Measurements from ENCODE around the gene SPATS2. TPM values are rescaled to one million over a fixed set of nuclear protein-coding genes. Genes with fewer than 3 reads are reported as not detected.
A peak's percentile ranks its signal among the peaks of the same experiment; 100 is the strongest.

Gene SPATS2
- polyA plus RNA-seq, 2 donors: 4.8 to 5.3 TPM

GRCh38 chr12:49335955-49336644 is 31.2 kb upstream of the SPATS2 start:
- H3K9me3 ChIP-seq (ENCODE audit: control insufficient read depth in 2 of 2, insufficient read depth in 1 of 2, low read depth in 1 of 2, low read length in 1 of 2): no peaks in the 10 kb centered on the region
- H3K36me3 ChIP-seq (ENCODE audit: control insufficient read depth in 2 of 2, insufficient read depth in 2 of 2, low read length in 1 of 2): no peaks in the 10 kb centered on the region
- H3K4me3 ChIP-seq (ENCODE audit: low read depth in 1 of 2, low read length in 2 of 2): no peak overlapping the region
- H3K4me1 ChIP-seq (ENCODE audit: control insufficient read depth in 2 of 2, insufficient read depth in 2 of 2, low read length in 1 of 2): peaks cover 0 to 2% of the 10 kb centered on the region in 2 donors
- WGBS, 2 donors: 23 to 25% methylated on average over 62 to 72 of the region's 72 CpGs
- H3K27ac ChIP-seq (ENCODE audit: low read depth in 2 of 2, low read length in 1 of 2): no peak overlapping the region
- H3K27me3 ChIP-seq (ENCODE audit: control insufficient read depth in 1 of 2, insufficient read depth in 2 of 2, low read length in 2 of 2): peaks cover 0 to 9% of the 10 kb centered on the region in 2 donors

- H3K4me1 ChIP-seq (ENCODE audit: control insufficient read depth in 2 of 2, insufficient read depth in 2 of 2, low read length in 1 of 2): peaks cover 0 to 2% of the 10 kb centered on the region in 2 donors
- H3K9me3 ChIP-seq (ENCODE audit: control insufficient read depth in 2 of 2, insufficient read depth in 1 of 2, low read depth in 1 of 2, low read length in 1 of 2): no peaks in the 10 kb centered on the region
- peaks cover 0 to 9% of the 10 kb centered on the region in 2 donors for H3K27me3 ChIP-seq (ENCODE audit: control insufficient read depth in 1 of 2, insufficient read depth in 2 of 2, low read length in 2 of 2)
- H3K36me3 ChIP-seq (ENCODE audit: control insufficient read depth in 2 of 2, insufficient read depth in 2 of 2, low read length in 1 of 2): no peaks in the 10 kb centered on the region
- 3 to 4% methylated on average over 61 to 65 of the region's 65 CpGs for WGBS, 2 donors
- H3K27ac ChIP-seq (ENCODE audit: low read depth in 2 of 2, low read length in 1 of 2): no peak within 1 kb of the TSS
- peak within 1 kb of the TSS in 1 of 2 donors; percentile 17 for H3K4me3 ChIP-seq (ENCODE audit: low read depth in 1 of 2, low read length in 2 of 2)
Observed at GRCh38 chr12:49336645-49337584, 30.3 kb upstream of the SPATS2 start, which contains the start of gene C1QL4. TSS of gene C1QL4 (minus strand) at chr12:49337188. CDS start at chr12:49336477, 711 bp downstream.

- Histone ChIP-seq H3K4me3 (ENCODE audit: low read depth in 1 of 2, low read length in 2 of 2) (no peak overlapping the region), H3K36me3 (ENCODE audit: control insufficient read depth in 2 of 2, insufficient read depth in 2 of 2, low read length in 1 of 2) (no peaks in the 10 kb centered on the region), H3K27ac (ENCODE audit: low read depth in 2 of 2, low read length in 1 of 2) (no peak overlapping the region), H3K9me3 (ENCODE audit: control insufficient read depth in 2 of 2, insufficient read depth in 1 of 2, low read depth in 1 of 2, low read length in 1 of 2) (no peaks in the 10 kb centered on the region), H3K27me3 (ENCODE audit: control insufficient read depth in 1 of 2, insufficient read depth in 2 of 2, low read length in 2 of 2) (peaks cover 0 to 11% of the 10 kb centered on the region in 2 donors), H3K4me1 (ENCODE audit: control insufficient read depth in 2 of 2, insufficient read depth in 2 of 2, low read length in 1 of 2) (peaks cover 4 to 14% of the 10 kb centered on the region in 2 donors)
- WGBS, 2 donors: 68 to 86% methylated on average over 6 of the region's 6 CpGs
Observed at GRCh38 chr12:49338830-49339463, 28.3 kb upstream of the SPATS2 start.

- Histone ChIP-seq H3K9me3 (ENCODE audit: control insufficient read depth in 2 of 2, insufficient read depth in 1 of 2, low read depth in 1 of 2, low read length in 1 of 2) (no peaks in the 10 kb centered on the region), H3K27ac (ENCODE audit: low read depth in 2 of 2, low read length in 1 of 2) (no peak overlapping the region), H3K27me3 (ENCODE audit: control insufficient read depth in 1 of 2, insufficient read depth in 2 of 2, low read length in 2 of 2) (peaks cover 0 to 14% of the 10 kb centered on the region in 2 donors), H3K36me3 (ENCODE audit: control insufficient read depth in 2 of 2, insufficient read depth in 2 of 2, low read length in 1 of 2) (no peaks in the 10 kb centered on the region), H3K4me3 (ENCODE audit: low read depth in 1 of 2, low read length in 2 of 2) (no peak overlapping the region), H3K4me1 (ENCODE audit: control insufficient read depth in 2 of 2, insufficient read depth in 2 of 2, low read length in 1 of 2) (peaks cover 4 to 14% of the 10 kb centered on the region in 2 donors)
- WGBS, 2 donors: 43 to 54% methylated on average over 5 of the region's 5 CpGs
Observed at GRCh38 chr12:49339464-49339861, 27.8 kb upstream of the SPATS2 start.

- Histone ChIP-seq H3K27ac (ENCODE audit: low read depth in 2 of 2, low read length in 1 of 2) (no peak overlapping the region), H3K4me3 (ENCODE audit: low read depth in 1 of 2, low read length in 2 of 2) (no peak overlapping the region), H3K36me3 (ENCODE audit: control insufficient read depth in 2 of 2, insufficient read depth in 2 of 2, low read length in 1 of 2) (no peaks in the 10 kb centered on the region), H3K27me3 (ENCODE audit: control insufficient read depth in 1 of 2, insufficient read depth in 2 of 2, low read length in 2 of 2) (peaks cover 0 to 19% of the 10 kb centered on the region in 2 donors), H3K4me1 (ENCODE audit: control insufficient read depth in 2 of 2, insufficient read depth in 2 of 2, low read length in 1 of 2) (peaks cover 4 to 14% of the 10 kb centered on the region in 2 donors), H3K9me3 (ENCODE audit: control insufficient read depth in 2 of 2, insufficient read depth in 1 of 2, low read depth in 1 of 2, low read length in 1 of 2) (no peaks in the 10 kb centered on the region)
- 64 to 70% methylated on average over 6 of the region's 6 CpGs for WGBS, 2 donors
Observed at GRCh38 chr12:49340095-49340870, 27.0 kb upstream of the SPATS2 start.

- WGBS, 2 donors: 56 to 61% methylated on average over 14 of the region's 14 CpGs
- Histone ChIP-seq H3K4me3 (ENCODE audit: low read depth in 1 of 2, low read length in 2 of 2) (no peak overlapping the region), H3K27ac (ENCODE audit: low read depth in 2 of 2, low read length in 1 of 2) (no peak overlapping the region), H3K27me3 (ENCODE audit: control insufficient read depth in 1 of 2, insufficient read depth in 2 of 2, low read length in 2 of 2) (peaks cover 0 to 21% of the 10 kb centered on the region in 2 donors), H3K4me1 (ENCODE audit: control insufficient read depth in 2 of 2, insufficient read depth in 2 of 2, low read length in 1 of 2) (peaks cover 8 to 21% of the 10 kb centered on the region in 2 donors), H3K36me3 (ENCODE audit: control insufficient read depth in 2 of 2, insufficient read depth in 2 of 2, low read length in 1 of 2) (no peaks in the 10 kb centered on the region), H3K9me3 (ENCODE audit: control insufficient read depth in 2 of 2, insufficient read depth in 1 of 2, low read depth in 1 of 2, low read length in 1 of 2) (no peaks in the 10 kb centered on the region)
Observed at GRCh38 chr12:49340971-49341776, 26.1 kb upstream of the SPATS2 start.

- Histone ChIP-seq H3K9me3 (ENCODE audit: control insufficient read depth in 2 of 2, insufficient read depth in 1 of 2, low read depth in 1 of 2, low read length in 1 of 2) (no peaks in the 10 kb centered on the region), H3K36me3 (ENCODE audit: control insufficient read depth in 2 of 2, insufficient read depth in 2 of 2, low read length in 1 of 2) (no peaks in the 10 kb centered on the region), H3K4me3 (ENCODE audit: low read depth in 1 of 2, low read length in 2 of 2) (no peak overlapping the region), H3K27ac (ENCODE audit: low read depth in 2 of 2, low read length in 1 of 2) (no peak overlapping the region), H3K4me1 (ENCODE audit: control insufficient read depth in 2 of 2, insufficient read depth in 2 of 2, low read length in 1 of 2) (peaks cover 8 to 21% of the 10 kb centered on the region in 2 donors), H3K27me3 (ENCODE audit: control insufficient read depth in 1 of 2, insufficient read depth in 2 of 2, low read length in 2 of 2) (peaks cover 0 to 20% of the 10 kb centered on the region in 2 donors)
- 39 to 44% methylated on average over 19 to 21 of the region's 21 CpGs for WGBS, 2 donors
Observed at GRCh38 chr12:49341777-49342065, 25.5 kb upstream of the SPATS2 start.

GRCh38 chr12:49342066-49342913 is 25.0 kb upstream of the SPATS2 start:
- no peaks in the 10 kb centered on the region for H3K9me3 ChIP-seq (ENCODE audit: control insufficient read depth in 2 of 2, insufficient read depth in 1 of 2, low read depth in 1 of 2, low read length in 1 of 2)
- no peaks in the 10 kb centered on the region for H3K36me3 ChIP-seq (ENCODE audit: control insufficient read depth in 2 of 2, insufficient read depth in 2 of 2, low read length in 1 of 2)
- H3K4me3 ChIP-seq (ENCODE audit: low read depth in 1 of 2, low read length in 2 of 2): peak overlapping the region; percentile 32 to 44
- WGBS, 2 donors: 1 to 4% methylated on average over 56 to 58 of the region's 58 CpGs
- H3K27ac ChIP-seq (ENCODE audit: low read depth in 2 of 2, low read length in 1 of 2): no peak overlapping the region
- peaks cover 11 to 26% of the 10 kb centered on the region in 2 donors for H3K4me1 ChIP-seq (ENCODE audit: control insufficient read depth in 2 of 2, insufficient read depth in 2 of 2, low read length in 1 of 2)
- H3K27me3 ChIP-seq (ENCODE audit: control insufficient read depth in 1 of 2, insufficient read depth in 2 of 2, low read length in 2 of 2): peaks cover 0 to 20% of the 10 kb centered on the region in 2 donors
